RWPE2 (cell line): Measurements from ENCODE around the gene RASL10A.

Experiments
- ATAC-seq: fragments of 200-7000 bp; cut with Tn5 transposase; 3 replicates; pipeline ENCODE4 v1.9.1; 2021; ENCODE audit warnings: low read depth
- DNase-seq: peaks from one replicate; pipeline ENCODE4 v3.0.0-alpha.2; 2020; ENCODE audit warnings: low spot score
- H3K27ac ChIP-seq: fragments of 450-650 bp; 2 replicates; pipeline ENCODE4 v1.5.1; 2017; ENCODE audit warnings: mild to moderate bottlenecking; ENCODE audit not compliant: poor library complexity, severe bottlenecking
- H3K27me3 ChIP-seq: fragments of 250-450 bp; sonication (Bioruptor Pico); 2 replicates; pipeline ENCODE4 v1.5.1; 2021; ENCODE audit warnings: mild to moderate bottlenecking, moderate library complexity; ENCODE audit not compliant: insufficient read depth, poor library complexity, severe bottlenecking
- H3K36me3 ChIP-seq: fragments of 250-450 bp; sonication (Bioruptor Pico); 2 replicates; pipeline ENCODE4 v1.5.1; 2020; ENCODE audit warnings: low read depth, mild to moderate bottlenecking, moderate library complexity
- H3K4me1 ChIP-seq: fragments of 250-450 bp; sonication (Bioruptor Pico); 2 replicates; pipeline ENCODE4 v1.5.1; 2021; ENCODE audit warnings: mild to moderate bottlenecking, moderate library complexity; ENCODE audit not compliant: insufficient read depth, poor library complexity, severe bottlenecking
- H3K4me3 ChIP-seq: fragments of 250-450 bp; sonication (Bioruptor Pico); 2 replicates; pipeline ENCODE4 v1.5.1; 2021; ENCODE audit warnings: mild to moderate bottlenecking, moderate library complexity; ENCODE audit not compliant: severe bottlenecking
- H3K9me3 ChIP-seq: fragments of 250-450 bp; sonication (Bioruptor Pico); 2 replicates; pipeline ENCODE4 v1.5.1; 2021; ENCODE audit warnings: mild to moderate bottlenecking, moderate library complexity; ENCODE audit not compliant: severe bottlenecking
- CTCF ChIP-seq: fragments of 450-650 bp; IDR thresholded peaks from one replicate; pipeline ENCODE4 v1.5.1; 2017; ENCODE audit warnings: mild to moderate bottlenecking, moderate library complexity; ENCODE audit not compliant: poor library complexity, severe bottlenecking

Gene RASL10A

GRCh38 chr22:29313126-29313575 is 2.3 kb downstream of the RASL10A start:
- H3K4me3 ChIP-seq = no peak overlapping the region
- DNase-seq (peak; percentile 58), ATAC-seq (no peak)
- no peak overlapping the region for H3K27ac ChIP-seq
- H3K36me3 ChIP-seq = no peaks in the 10 kb centered on the region
- peaks cover 31% of the 10 kb centered on the region for H3K27me3 ChIP-seq
- peaks cover 18% of the 10 kb centered on the region for H3K4me1 ChIP-seq
- no peaks in the 10 kb centered on the region for H3K9me3 ChIP-seq
- peak; percentile 58 for TF ChIP-seq CTCF

- Histone ChIP-seq H3K9me3 (no peaks in the 10 kb centered on the region), H3K4me3 (no peak overlapping the region), H3K27me3 (peaks cover 31% of the 10 kb centered on the region), H3K4me1 (peaks cover 22% of the 10 kb centered on the region), H3K27ac (no peak overlapping the region), H3K36me3 (no peaks in the 10 kb centered on the region)
- DNase-seq = peak; percentile 60
- no peak for TF ChIP-seq CTCF
- no peak for ATAC-seq
These were observed 3.0 kb downstream of the RASL10A start for GRCh38 chr22:29312218-29313125.

GRCh38 chr22:29311464-29312217 is 3.9 kb downstream of the RASL10A start:
- Histone ChIP-seq H3K36me3 (no peaks in the 10 kb centered on the region), H3K9me3 (no peaks in the 10 kb centered on the region), H3K4me3 (no peak overlapping the region), H3K27me3 (peaks cover 30% of the 10 kb centered on the region), H3K4me1 (peaks cover 22% of the 10 kb centered on the region), H3K27ac (no peak overlapping the region)
- ATAC-seq (no peak), DNase-seq (peak; percentile 58)
- TF ChIP-seq CTCF = no peak

GRCh38 chr22:29310863-29311339 is 4.6 kb downstream of the RASL10A start:
- no peak for TF ChIP-seq CTCF
- Histone ChIP-seq H3K4me1 (peaks cover 22% of the 10 kb centered on the region), H3K27ac (peak overlapping the region; percentile 76), H3K36me3 (no peaks in the 10 kb centered on the region), H3K27me3 (peaks cover 23% of the 10 kb centered on the region), H3K4me3 (no peak overlapping the region), H3K9me3 (no peaks in the 10 kb centered on the region)
- peak; percentile 97 for DNase-seq
- ATAC-seq = peak; percentile 68
